ENCODE data around the gene GNAS-AS1. TPM values are rescaled to one million over a fixed set of nuclear protein-coding genes. Genes with fewer than 3 reads are reported as not detected.
"Not testable (repeated sequence)": the region's sequence is repeated elsewhere in the genome, so short reads cannot be mapped to it uniquely, and the experiment has no call there.

GNAS-AS1 gene
- total RNA-seq, 1 donor from 2014 or later = 5.9 TPM

DNA sequence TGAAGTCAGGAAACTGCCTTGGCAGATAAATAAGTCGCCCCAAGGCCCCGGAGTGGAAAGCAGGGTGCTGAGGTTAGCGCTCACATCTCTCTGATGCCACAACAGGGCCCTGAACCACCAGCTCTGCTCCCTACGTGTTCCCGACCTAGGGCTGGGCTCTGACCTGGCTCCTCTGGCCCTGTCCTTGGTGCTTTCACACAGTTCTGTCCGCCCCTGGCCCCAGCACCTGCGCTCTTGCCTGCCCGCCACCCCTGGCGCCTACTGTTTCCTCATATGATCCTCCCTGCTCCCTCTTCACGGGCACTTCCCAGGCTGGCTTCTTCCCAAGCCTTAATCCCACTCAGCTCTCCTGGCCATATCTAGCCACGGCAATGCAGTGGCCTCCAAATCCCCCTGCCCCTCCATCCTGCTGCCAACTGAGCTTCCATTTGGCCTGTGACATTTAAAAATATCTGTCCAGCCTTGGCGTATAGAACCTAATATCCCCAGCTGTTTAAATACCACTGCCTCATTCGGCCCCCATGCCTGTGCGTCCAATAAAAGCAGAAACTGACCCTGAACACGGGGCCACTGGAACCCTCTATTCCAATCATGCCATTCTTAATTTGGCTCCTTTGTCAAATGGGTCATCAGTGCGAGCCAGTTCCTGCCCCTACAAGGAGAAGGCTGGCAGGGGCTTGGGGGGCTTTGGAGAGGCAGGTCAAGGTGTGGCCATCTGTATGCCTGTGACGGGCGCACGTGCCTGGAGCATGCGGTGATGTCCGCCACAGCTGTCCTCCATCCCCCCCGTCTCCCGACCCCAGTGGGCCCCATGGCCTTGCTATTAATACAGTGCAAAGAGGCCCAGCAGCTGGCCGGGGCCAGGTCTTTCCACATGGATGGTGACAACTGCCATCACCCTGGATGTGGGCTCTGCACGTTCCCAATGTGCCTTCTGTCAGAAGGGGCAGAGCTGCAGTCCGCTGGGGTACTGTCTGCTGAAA lies 27.7 kb downstream of the GNAS-AS1 start:
- peaks cover 6% of the 10 kb centered on the region for H3K9me3 Mint-ChIP-seq
- TF ChIP-seq, protein P1, sequence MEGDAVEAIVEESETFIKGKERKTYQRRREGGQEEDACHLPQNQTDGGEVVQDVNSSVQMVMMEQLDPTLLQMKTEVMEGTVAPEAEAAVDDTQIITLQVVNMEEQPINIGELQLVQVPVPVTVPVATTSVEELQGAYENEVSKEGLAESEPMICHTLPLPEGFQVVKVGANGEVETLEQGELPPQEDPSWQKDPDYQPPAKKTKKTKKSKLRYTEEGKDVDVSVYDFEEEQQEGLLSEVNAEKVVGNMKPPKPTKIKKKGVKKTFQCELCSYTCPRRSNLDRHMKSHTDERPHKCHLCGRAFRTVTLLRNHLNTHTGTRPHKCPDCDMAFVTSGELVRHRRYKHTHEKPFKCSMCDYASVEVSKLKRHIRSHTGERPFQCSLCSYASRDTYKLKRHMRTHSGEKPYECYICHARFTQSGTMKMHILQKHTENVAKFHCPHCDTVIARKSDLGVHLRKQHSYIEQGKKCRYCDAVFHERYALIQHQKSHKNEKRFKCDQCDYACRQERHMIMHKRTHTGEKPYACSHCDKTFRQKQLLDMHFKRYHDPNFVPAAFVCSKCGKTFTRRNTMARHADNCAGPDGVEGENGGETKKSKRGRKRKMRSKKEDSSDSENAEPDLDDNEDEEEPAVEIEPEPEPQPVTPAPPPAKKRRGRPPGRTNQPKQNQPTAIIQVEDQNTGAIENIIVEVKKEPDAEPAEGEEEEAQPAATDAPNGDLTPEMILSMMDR (IDR thresholded peaks at IDR 0.05; ENCODE audit: unreplicated experiment) = no peak
- no peak for DNase-seq (ENCODE audit: low spot score in 2 of 2, unreplicated experiment in 2 of 2)
- no peaks in the 10 kb centered on the region for H3K27me3 Mint-ChIP-seq (ENCODE audit: low read depth)
- H3K4me1 Mint-ChIP-seq = no peaks in the 10 kb centered on the region
- no peak overlapping the region for H3K4me3 Mint-ChIP-seq
- peaks cover 17% of the 10 kb centered on the region for H3K36me3 Mint-ChIP-seq
- no peak overlapping the region for H3K27ac Mint-ChIP-seq

GRCh38 chr20:58822149-58822548 lies 28.6 kb downstream of the GNAS-AS1 start:
- Mint-ChIP-seq H3K4me3 (no peak overlapping the region), H3K4me1 (no peaks in the 10 kb centered on the region), H3K9me3 (peaks cover 6% of the 10 kb centered on the region), H3K27me3 (ENCODE audit: low read depth) (no peaks in the 10 kb centered on the region), H3K36me3 (peaks cover 17% of the 10 kb centered on the region), H3K27ac (no peak overlapping the region)
- TF ChIP-seq, protein P1 (IDR thresholded peaks at IDR 0.05; ENCODE audit: unreplicated experiment) = no peak
- DNase-seq (ENCODE audit: low spot score in 2 of 2, unreplicated experiment in 2 of 2) = no peak

DNA sequence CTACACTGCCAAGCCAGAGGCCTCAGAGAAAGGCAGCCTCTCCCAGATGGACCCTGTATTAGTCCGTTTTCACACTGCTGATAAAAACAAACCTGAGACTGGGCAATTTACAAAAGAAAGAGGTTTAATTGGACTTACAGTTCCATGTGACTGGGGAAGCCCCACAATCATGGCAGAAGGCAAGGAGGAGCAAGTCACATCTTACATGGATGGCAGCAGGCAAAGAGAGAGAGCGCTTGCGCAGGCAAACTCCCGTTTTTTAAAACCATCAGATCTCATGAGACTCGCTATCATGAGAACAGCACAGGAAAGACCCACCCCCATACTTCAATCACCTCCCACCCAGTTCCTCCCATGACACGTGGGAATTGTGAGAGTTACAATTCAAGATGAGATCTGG lies 30.2 kb downstream of the GNAS-AS1 start:
- not testable (repeated sequence) for H3K9me3 Mint-ChIP-seq; DNase-seq (ENCODE audit: low spot score in 2 of 2, unreplicated experiment in 2 of 2); H3K27ac Mint-ChIP-seq; H3K27me3 Mint-ChIP-seq (ENCODE audit: low read depth); H3K4me1 Mint-ChIP-seq; H3K4me3 Mint-ChIP-seq
- peaks cover 17% of the 10 kb centered on the region for H3K36me3 Mint-ChIP-seq

GRCh38 chr20:58819921-58820320 lies 30.8 kb downstream of the GNAS-AS1 start:
- H3K36me3 Mint-ChIP-seq = peaks cover 17% of the 10 kb centered on the region
- no peak overlapping the region for H3K4me3 Mint-ChIP-seq
- H3K27ac Mint-ChIP-seq = no peak overlapping the region
- TF ChIP-seq, protein P1 (IDR thresholded peaks at IDR 0.05; ENCODE audit: unreplicated experiment) = no peak
- no peaks in the 10 kb centered on the region for H3K4me1 Mint-ChIP-seq
- no peaks in the 10 kb centered on the region for H3K27me3 Mint-ChIP-seq (ENCODE audit: low read depth)
- peaks cover 6% of the 10 kb centered on the region for H3K9me3 Mint-ChIP-seq
- DNase-seq (ENCODE audit: low spot score in 2 of 2, unreplicated experiment in 2 of 2) = no peak

DNA sequence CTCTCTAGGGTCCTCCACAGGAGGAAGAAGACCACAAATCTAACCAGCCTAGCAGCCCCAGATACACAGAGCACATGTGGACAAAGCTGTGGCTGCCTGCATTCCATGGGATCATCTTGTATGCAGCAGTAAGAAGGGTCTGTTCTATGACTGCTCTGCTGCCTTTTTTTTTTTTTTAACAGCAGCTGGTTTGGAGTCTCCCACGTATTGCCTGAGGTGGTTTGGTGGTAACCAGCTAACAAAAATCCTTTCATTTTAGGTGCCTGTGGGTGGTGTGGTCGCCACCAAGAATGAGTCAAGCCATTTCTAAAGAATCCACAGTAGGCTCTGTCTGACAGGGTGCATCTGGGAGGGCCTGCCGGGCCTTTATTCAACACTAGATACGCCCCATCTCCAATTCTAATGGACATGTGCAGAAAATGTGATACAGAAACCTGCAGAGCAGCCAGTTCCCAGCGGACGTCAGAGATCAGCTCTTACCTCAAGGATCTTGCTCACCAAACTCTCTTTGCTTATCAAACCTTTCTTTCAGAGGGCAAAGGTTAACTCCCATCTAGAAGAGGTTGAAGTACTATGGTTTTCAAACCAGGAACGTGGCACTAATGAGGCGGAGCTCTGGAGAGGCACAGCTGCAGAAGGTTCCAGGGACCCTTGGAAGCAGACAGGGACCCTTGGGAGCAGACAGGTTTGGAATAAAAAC lies 32.0 kb downstream of the GNAS-AS1 start:
- H3K27me3 Mint-ChIP-seq (ENCODE audit: low read depth) = peaks cover under 1% of the 10 kb centered on the region
- H3K4me1 Mint-ChIP-seq = no peaks in the 10 kb centered on the region
- no peak overlapping the region for H3K27ac Mint-ChIP-seq
- H3K36me3 Mint-ChIP-seq = peaks cover 17% of the 10 kb centered on the region
- no peak overlapping the region for H3K4me3 Mint-ChIP-seq
- no peak for DNase-seq (ENCODE audit: low spot score in 2 of 2, unreplicated experiment in 2 of 2)
- H3K9me3 Mint-ChIP-seq = peaks cover 6% of the 10 kb centered on the region
- TF ChIP-seq, protein P1 (IDR thresholded peaks at IDR 0.05; ENCODE audit: unreplicated experiment) = no peak

- H3K27me3 Mint-ChIP-seq (ENCODE audit: low read depth) = peaks cover 4% of the 10 kb centered on the region
- no peak overlapping the region for H3K4me3 Mint-ChIP-seq
- H3K9me3 Mint-ChIP-seq = peaks cover 6% of the 10 kb centered on the region
- TF ChIP-seq, protein P1 (IDR thresholded peaks at IDR 0.05; ENCODE audit: unreplicated experiment) = no peak
- H3K36me3 Mint-ChIP-seq = peaks cover 17% of the 10 kb centered on the region
- no peak for DNase-seq (ENCODE audit: low spot score in 2 of 2, unreplicated experiment in 2 of 2)
- H3K4me1 Mint-ChIP-seq = no peaks in the 10 kb centered on the region
- no peak overlapping the region for H3K27ac Mint-ChIP-seq
Measured at GRCh38 chr20:58817748-58818147, 33.0 kb downstream of the GNAS-AS1 start.

Measured in mesothelial cell of epicardium (in vitro differentiated cells).